ENCODE data around the gene VIL1.

VIL1 gene

DNA sequence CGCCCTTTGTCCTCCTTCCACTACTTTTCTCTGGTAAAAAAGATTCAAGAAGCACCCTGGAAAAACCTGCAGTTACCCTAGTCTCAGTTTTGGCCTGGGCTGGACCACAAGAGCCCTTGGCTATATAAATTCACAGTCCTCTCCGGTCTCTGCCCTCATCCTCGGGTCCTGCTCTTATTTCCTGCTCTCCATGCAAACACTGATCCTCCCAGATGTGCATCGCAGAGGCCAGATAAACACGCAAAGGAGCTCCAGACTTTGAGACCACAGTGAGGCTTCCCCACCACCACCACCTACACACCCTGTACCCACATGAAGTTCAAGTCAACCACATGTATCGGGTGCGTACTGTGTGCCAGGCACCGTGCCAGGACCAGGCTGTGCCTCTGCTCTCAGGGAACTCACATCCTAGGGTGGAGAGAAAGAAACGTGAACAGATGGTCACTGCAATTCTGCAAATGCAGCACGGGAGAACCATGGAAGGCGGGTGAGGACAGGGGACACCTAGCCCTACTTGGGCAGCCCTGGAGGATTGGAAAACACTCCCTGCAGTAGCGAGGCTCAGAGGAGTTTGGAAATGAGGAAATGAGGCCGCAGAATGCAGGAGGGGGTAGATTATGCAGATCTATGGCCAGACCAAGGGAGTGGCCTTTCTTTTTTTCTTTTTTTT is 11.8 kb upstream of the VIL1 start:
- no peak for DNase-seq

DNA sequence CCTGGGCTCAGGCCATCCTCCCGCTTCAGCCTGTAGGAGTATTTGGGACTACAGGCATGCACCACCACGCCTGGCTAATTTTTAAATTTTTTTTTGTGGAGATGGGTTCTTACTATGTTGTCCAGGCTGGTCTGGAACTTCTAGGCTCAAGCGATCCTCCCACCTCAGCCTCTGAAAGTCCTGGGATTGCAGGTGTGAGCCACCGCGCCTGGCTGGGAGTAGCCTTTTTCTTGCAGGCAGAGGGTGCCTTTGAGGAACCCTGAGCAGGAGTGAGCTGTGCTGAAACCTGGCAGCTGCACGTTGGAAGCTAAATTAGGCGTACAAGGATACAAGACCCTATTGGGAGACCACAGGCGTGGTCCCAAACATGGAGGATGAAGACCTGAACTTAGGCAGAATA is 11.2 kb upstream of the VIL1 start:
- DNase-seq = no peak

- no peak for DNase-seq
These were observed 604 bp upstream of the VIL1 start for GRCh38 chr2:218418321-218418716.

DNA sequence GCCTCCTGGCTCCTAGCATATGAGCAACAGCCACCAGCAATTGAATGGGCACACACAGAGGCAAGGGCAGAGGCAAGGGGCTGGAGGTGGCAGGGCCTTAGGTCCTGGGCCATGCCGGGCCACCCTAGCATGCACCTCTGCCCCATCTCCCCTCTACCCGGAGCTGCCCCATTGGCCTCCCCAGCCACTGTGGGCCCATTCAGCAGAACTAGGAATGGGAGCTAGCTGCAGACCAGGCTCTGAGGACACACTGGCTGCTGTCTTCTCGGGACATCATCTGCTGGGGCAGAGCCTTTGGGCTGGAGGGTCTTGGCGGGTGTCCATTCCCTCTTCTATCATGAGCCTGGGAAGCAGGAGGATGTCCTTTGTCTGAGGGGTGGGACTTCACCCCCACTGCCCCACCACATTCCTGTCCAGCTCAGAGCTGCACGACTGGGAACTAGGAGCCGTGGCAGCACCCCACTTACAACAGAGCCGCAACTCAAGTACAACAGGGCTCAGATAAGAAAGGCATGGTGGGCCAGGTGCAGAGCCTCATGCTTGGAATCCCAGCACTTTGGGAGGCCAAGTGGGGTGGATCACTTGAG is 800 bp downstream of the VIL1 start:
- DNase-seq = no peak

DNA sequence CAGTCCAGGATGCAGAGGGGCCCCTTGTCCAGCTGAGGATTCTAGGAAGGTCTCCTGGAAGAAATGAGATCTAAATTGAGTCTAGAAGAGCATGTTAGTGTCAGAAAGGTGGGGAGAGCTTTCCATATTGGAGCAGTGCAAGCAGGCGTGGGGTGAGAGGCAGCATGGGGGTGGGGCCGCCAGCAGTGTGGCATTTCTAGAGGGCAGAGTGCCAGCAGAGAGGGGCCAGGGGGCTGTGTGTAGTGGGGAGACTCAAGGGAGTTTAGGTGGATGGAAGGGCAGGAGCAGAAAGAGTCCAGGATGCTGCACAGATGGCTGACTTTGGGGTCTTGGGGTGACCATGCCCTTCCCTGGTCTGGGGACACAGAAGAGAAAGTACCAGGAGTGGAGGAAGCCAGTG is 2.1 kb downstream of the VIL1 start:
- no peak for DNase-seq

DNA sequence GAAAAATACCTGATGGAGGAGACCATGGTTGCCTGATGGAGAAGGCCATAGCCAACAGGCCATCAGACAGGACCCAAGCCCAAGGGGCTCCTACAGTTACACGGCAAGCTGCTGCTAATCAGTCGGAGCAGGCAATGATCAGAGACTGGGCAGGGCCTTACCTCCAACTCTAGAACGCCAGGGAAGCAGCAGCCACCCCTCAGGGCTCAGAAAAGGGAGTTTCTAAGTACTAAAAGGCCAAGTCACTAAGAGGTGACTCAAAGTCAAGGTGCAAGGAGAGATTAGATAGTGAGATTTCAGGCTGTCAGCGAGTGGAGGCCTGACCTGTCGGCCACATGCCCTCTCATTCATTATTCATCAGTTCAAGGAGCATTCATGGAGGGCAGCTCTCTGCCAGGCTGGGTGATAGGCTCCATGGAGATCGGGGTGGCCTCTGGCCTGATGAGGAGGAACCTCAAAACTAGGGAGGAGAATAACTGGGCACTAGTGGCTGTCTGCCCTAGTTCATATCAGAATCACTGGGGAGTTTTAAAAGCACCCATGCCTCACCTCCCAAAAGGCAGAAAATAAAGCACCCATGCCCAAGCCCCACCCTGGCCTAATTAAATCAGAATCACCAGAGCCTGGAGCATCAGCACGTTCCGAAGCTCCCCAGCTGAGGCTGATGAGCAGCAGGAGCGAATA is 3.6 kb downstream of the VIL1 start:
- no peak for DNase-seq

- no peak for DNase-seq
These were observed 4.7 kb downstream of the VIL1 start for GRCh38 chr2:218423584-218423983.

GRCh38 chr2:218425531-218425930 is 6.6 kb downstream of the VIL1 start:
- DNase-seq = no peak

DNA sequence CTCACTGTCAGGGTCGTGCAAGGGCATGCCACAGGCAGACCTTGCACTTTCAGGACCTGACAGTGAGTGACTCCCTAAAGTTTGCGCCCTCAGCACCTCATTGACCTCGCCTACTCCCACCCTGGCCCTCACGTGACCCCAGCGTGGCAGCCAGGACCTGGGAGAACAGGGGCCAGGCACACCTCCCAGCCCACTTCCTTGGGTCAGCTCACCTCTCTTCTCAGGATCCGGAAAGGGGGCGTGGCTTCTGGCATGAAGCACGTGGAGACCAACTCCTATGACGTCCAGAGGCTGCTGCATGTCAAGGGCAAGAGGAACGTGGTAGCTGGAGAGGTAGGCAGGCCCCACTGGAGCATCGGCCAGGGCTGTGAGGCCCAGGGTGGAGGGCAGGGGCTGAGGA is 8.8 kb downstream of the VIL1 start:
- no peak for DNase-seq

DNA sequence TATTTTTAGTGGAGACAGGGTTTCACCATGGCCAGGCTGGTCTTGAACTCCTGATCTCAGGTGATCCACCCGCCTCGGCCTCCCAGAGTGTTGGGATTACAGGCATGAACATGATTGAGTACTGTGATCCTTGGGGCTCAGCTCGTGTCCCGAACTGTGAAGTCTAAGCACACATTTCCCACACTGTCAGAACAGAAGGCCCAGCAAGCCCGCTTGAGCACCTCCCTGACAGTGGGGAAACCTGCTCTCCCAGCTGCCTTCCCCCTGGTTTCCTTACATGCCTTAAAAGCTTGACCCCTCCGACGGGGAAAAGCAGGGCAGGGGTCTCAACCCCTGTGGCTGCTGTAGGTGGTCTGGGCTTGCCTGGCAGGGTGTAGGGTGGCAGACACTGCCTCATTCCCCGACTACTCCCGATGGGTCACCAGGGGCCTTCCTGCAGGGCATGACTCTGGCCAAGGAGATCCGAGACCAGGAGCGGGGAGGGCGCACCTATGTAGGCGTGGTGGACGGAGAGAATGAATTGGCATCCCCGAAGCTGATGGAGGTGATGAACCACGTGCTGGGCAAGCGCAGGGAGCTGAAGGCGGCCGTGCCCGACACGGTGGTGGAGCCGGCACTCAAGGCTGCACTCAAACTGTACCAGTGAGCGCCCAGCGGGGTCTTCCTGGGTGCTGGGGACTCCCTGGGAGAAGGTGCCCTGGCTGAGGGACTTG is 10.1 kb downstream of the VIL1 start:
- DNase-seq = no peak

- DNase-seq = no peak
These were observed 11.2 kb downstream of the VIL1 start for GRCh38 chr2:218429911-218430692.

- no peak for DNase-seq
These were observed 11.8 kb downstream of the VIL1 start for GRCh38 chr2:218430721-218431120.

DNA sequence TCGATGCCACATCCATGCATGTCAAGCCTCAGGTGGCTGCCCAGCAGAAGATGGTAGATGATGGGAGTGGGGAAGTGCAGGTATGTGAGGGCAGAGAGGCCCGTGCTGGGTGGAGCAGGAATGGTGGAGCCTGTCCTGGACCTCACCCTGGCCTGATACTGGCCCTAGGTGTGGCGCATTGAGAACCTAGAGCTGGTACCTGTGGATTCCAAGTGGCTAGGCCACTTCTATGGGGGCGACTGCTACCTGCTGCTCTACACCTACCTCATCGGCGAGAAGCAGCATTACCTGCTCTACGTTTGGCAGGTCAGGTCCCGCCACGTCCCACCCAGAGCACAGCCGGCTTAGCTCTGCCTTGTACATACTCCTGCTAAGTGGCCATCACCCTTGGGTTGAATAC is 13.0 kb downstream of the VIL1 start:
- DNase-seq = no peak

DNA sequence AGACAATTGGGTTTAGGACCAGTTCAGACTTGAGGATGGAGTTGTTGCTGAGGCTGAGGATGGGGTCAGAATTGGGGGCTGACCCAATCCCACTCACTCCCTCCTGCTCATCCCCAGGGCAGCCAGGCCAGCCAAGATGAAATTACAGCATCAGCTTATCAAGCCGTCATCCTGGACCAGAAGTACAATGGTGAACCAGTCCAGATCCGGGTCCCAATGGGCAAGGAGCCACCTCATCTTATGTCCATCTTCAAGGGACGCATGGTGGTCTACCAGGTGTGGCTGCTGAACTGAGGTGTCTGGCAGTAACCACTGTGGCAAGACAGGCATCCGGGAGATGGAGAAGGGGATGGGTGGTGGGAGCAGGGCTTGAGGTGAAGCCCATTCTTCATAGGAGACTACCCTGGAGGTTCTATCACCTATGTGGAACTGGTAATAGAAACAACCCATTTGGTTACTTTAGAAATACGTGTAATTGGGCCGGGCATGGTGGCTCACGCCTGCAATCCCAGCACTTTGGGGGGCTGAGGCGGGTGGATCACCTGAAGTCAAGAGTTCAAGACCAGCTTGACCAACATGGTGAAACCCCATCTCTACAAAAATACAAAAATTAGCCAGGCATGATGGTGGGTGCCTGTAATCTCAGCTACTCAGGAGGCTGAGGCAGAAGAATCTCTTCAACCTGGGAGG is 13.9 kb downstream of the VIL1 start:
- no peak for DNase-seq

- no peak for DNase-seq
These were observed 15.5 kb downstream of the VIL1 start for GRCh38 chr2:218434456-218434855.

- no peak for DNase-seq
These were observed 16.4 kb downstream of the VIL1 start for GRCh38 chr2:218435003-218435982.

GRCh38 chr2:218436992-218437391 is 18.1 kb downstream of the VIL1 start:
- no peak for DNase-seq

DNA sequence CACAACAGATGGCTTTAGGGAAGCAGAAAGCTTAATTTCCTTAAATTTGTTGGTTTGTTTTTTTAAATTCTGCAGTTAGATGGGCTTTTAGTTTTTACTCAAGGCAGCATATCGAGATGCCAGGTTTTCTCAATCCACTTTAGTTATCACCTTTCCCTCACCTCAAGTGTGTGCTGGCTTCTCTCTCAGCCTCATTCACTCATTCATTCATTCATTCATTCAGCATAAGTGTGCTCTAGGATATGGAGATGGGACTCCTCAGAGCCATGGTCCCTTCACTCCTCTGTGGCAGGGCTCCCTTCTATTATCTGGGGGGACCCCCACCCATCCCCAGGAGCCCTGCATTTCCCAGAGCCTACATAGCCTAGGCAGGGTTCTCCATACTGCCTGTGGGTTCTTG is 19.0 kb downstream of the VIL1 start:
- no peak for DNase-seq

- peak; percentile 39 for DNase-seq
These were observed 19.7 kb downstream of the VIL1 start for GRCh38 chr2:218438596-218438995.

DNA sequence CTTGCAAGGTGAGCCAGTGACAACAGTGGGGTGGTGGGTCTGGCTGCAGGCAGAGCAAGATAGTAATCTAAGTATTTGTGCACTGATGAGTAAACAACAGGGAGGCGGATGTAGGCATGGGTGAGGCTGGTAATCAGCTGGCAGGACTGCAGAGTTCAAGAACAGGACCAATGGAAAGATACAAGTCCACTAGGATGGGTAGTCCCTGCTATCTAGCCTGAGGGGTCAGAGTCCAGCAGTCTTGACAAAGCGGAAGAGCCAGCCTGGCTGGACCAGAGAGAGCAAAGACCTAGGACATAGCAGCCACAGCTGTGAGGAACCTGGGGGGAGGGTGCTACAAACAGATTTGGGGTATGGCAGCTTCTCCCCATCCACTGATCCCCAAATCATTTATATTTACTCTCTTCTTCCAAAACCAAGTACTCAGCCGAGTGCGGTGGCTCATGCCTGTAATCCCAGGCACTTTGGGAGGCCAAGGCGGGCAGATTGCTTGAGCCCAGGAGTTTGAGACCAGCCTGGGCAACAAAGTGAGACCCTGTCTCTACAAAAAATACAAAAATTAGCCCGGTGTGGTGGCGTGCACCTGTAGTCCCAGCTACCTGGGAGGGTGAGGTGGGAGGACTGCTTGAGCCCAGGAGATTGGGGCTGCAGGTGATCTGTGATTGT is 25.9 kb downstream of the VIL1 start:
- DNase-seq = no peak

DNA sequence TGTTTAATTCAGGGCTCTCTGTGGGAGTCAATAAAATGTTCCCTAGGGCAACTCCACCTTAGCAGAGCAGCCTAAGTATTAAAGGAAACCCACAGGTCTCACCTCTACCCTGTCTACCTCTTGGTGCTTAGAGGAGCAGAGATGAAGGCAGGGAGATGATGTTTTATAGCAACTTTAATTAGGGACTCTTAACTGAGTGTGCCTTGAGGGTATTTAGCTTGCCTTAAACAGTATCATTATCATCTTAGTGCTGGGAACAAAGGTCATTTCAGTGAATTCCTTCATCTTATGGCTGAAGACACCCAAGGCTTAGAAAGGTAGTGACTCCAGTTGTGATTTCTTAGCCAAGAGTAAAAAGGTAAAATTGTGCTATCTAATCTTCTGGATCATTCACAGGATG is 26.7 kb downstream of the VIL1 start:
- no peak for DNase-seq
